Measurements from ENCODE around the gene RBM6.
A peak's percentile ranks its signal among the peaks of the same experiment; 100 is the strongest.

The RBM6 gene

GRCh38 chr3:49929291-49930167 lies 10.4 kb upstream of the RBM6 start, which contains the start of gene MON1A (continued):
- TF ChIP-seq ZNF292 (tag by site-specific recombination; IDR thresholded peaks at IDR 0.05; ENCODE audit: borderline replicate concordance, low read depth) (no peak), ZNF354C (tag by site-specific recombination; IDR thresholded peaks at IDR 0.05; ENCODE audit: borderline replicate concordance, low read depth) (no peak), ZFP69B (tag by site-specific recombination; IDR thresholded peaks at IDR 0.05) (peak; percentile 88), ZNF404 (tag by site-specific recombination; IDR thresholded peaks at IDR 0.05) (no peak), ZBTB7A (tag by site-specific recombination; IDR thresholded peaks at IDR 0.05; ENCODE audit: low read depth) (no peak), ZNF768 (tag by site-specific recombination; IDR thresholded peaks at IDR 0.05) (no peak), TCF7L2 (IDR thresholded peaks at IDR 0.05; ENCODE audit: borderline replicate concordance, low read depth, low read length) (no peak), ZNF324 (tag by site-specific recombination; IDR thresholded peaks at IDR 0.05) (no peak), ZNF140 (tag by site-specific recombination; IDR thresholded peaks at IDR 0.05) (no peak), GLIS1 (tag by site-specific recombination; IDR thresholded peaks at IDR 0.05) (peak; percentile 74; the same call in 1 of the 2 replicates), SP3 (tag by site-specific recombination; IDR thresholded peaks at IDR 0.05) (peak; percentile 90), ZNF501 (tag by site-specific recombination; IDR thresholded peaks at IDR 0.05) (peak; percentile 73), ZBTB8A (tag by site-specific recombination; IDR thresholded peaks at IDR 0.05) (peak; percentile 39), ZIC2 (tag by site-specific recombination; IDR thresholded peaks at IDR 0.05) (peak; percentile 48), ZBTB17 (tag by site-specific recombination; IDR thresholded peaks at IDR 0.05) (peak; percentile 96), PBX3 (CRISPR knock-in tag; IDR thresholded peaks at IDR 0.05) (peak; percentile 54; the same call in 1 of the 2 replicates), PRDM10 (tag by site-specific recombination; IDR thresholded peaks at IDR 0.05) (peak; percentile 49; the same call in 1 of the 2 replicates), ZBTB10 (tag by site-specific recombination; IDR thresholded peaks at IDR 0.05) (0 out of 2 replicates have a peak, but pooled peaks have one; percentile 42), ZNF311 (tag by site-specific recombination; IDR thresholded peaks at IDR 0.05; ENCODE audit: borderline replicate concordance) (no peak), OVOL3 (tag by site-specific recombination; IDR thresholded peaks at IDR 0.05) (no peak), ZNF280C (tag by site-specific recombination; IDR thresholded peaks at IDR 0.05) (no peak), HOXA7 (CRISPR knock-in tag; IDR thresholded peaks at IDR 0.05; ENCODE audit: borderline replicate concordance) (no peak), ATF2 (tag by site-specific recombination; IDR thresholded peaks at IDR 0.05; ENCODE audit: low read depth) (no peak), ZNF16 (tag by site-specific recombination; IDR thresholded peaks at IDR 0.05; ENCODE audit: low read depth) (no peak), ZBTB20 (tag by site-specific recombination; IDR thresholded peaks at IDR 0.05) (peak; percentile 98), KLF8 (tag by site-specific recombination; IDR thresholded peaks at IDR 0.05) (peak; percentile 47; the same call in 1 of the 2 replicates), ZNF707 (tag by site-specific recombination; IDR thresholded peaks at IDR 0.05) (no peak)

All from HEK293 (cell line).